Gastrocnemius medialis (tissue), 4 donors: ENCODE measurements around the gene MAN1C1.

ENCODE experiments used
- POLR2A ChIP-seq, 2 donors: fragments of 450-650 bp; IDR thresholded peaks; one replicate each; pipeline ENCODE4 v1.6.1; 2017; ENCODE audit warnings: antibody characterized with exemption in 2 of 2, mild to moderate bottlenecking in 2 of 2, moderate library complexity in 2 of 2
- TF ChIP-seq, protein P1 (sequence below), 5 experiments: fragments of 450-650 bp in 3 of 5; fragments of 200-600 bp in 2 of 5; sonication (generic) in 2 of 5; IDR thresholded peaks in 4 of 5; conservative IDR thresholded peaks in 1 of 5; 1 replicate in 4 of 5; 2 replicates in 1 of 5; pipeline ENCODE4 v1.5.1; 2016 to 2019; ENCODE audit warnings: antibody characterized with exemption in 5 of 5, mild to moderate bottlenecking in 3 of 5, moderate library complexity in 3 of 5

DNA sequence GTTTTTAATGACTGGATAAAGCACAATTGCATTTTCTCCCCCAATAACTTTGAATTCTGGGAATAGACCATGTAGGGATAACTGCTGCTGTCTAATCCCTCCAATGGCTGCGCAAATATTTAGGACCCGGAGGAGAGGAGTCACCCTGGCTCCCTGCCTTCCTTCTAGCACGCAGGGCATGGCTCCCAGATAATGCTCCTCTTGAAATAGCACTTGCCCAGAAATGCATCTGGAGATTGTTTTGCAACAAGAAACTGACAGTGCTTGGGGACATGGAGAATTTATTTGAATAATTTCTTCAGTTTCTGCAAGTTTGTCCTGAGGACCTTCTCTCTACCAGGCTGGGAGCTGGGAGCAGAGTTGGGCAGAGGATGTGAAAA is 83.5 kb downstream of the MAN1C1 start:
- TF ChIP-seq, protein P1, sequence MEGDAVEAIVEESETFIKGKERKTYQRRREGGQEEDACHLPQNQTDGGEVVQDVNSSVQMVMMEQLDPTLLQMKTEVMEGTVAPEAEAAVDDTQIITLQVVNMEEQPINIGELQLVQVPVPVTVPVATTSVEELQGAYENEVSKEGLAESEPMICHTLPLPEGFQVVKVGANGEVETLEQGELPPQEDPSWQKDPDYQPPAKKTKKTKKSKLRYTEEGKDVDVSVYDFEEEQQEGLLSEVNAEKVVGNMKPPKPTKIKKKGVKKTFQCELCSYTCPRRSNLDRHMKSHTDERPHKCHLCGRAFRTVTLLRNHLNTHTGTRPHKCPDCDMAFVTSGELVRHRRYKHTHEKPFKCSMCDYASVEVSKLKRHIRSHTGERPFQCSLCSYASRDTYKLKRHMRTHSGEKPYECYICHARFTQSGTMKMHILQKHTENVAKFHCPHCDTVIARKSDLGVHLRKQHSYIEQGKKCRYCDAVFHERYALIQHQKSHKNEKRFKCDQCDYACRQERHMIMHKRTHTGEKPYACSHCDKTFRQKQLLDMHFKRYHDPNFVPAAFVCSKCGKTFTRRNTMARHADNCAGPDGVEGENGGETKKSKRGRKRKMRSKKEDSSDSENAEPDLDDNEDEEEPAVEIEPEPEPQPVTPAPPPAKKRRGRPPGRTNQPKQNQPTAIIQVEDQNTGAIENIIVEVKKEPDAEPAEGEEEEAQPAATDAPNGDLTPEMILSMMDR (IDR thresholded peaks at IDR 0.05 in 4 of 5, conservative IDR thresholded peaks at IDR 0.05 in 1 of 5), result no peak
- no peak for TF ChIP-seq POLR2A (IDR thresholded peaks at IDR 0.05)
